HG03457 (cell line): ENCODE results near the gene PARP12.
A peak's percentile ranks its signal among the peaks of the same experiment; 100 is the strongest.
"Not testable (repeated sequence)": the region's sequence is repeated elsewhere in the genome, so short reads cannot be mapped to it uniquely, and the experiment has no call there.

ENCODE experiments used
- ATAC-seq: cut with Tn5 transposase; IDR thresholded peaks from one replicate; pipeline ENCODE4 v1.9.1; 2021; ENCODE audit warnings: moderate number of reproducible peaks; ENCODE audit not compliant: unreplicated experiment

Gene PARP12, protein sequence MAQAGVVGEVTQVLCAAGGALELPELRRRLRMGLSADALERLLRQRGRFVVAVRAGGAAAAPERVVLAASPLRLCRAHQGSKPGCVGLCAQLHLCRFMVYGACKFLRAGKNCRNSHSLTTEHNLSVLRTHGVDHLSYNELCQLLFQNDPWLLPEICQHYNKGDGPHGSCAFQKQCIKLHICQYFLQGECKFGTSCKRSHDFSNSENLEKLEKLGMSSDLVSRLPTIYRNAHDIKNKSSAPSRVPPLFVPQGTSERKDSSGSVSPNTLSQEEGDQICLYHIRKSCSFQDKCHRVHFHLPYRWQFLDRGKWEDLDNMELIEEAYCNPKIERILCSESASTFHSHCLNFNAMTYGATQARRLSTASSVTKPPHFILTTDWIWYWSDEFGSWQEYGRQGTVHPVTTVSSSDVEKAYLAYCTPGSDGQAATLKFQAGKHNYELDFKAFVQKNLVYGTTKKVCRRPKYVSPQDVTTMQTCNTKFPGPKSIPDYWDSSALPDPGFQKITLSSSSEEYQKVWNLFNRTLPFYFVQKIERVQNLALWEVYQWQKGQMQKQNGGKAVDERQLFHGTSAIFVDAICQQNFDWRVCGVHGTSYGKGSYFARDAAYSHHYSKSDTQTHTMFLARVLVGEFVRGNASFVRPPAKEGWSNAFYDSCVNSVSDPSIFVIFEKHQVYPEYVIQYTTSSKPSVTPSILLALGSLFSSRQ

DNA sequence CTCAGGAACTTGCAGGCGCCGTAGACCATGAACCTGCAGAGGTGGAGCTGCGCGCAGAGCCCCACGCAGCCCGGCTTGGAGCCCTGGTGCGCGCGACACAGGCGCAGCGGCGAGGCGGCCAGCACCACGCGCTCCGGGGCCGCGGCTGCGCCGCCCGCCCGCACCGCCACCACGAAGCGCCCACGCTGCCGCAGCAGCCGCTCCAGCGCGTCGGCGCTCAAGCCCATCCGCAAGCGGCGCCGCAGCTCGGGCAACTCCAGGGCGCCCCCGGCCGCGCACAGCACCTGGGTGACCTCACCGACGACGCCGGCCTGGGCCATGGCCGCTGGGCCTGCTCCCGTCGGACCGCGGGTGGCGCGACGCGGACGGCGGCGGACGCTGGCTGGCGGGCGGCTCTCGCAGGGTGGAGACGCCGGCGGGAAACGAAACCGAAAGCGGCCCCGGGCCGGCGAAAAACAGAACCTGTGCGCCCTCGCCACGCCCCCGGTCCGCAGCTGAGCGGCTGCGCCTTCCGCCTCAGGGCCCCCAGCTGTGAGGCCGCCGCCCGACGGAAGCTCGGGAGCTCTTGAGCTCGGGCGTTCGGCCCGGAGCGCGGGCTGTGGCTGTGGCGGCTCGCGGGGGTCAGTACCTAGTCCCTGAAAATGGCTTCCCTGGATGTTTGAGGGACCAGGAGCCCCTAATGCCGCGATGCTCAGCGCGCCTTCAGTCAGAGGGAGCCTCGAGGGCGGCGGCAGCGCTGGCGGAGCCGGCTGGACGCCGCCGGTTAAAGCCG is at the start of gene PARP12:
TSS of gene PARP12 (minus strand) at position 424 of the 772 bp plus-strand sequence. CDS start at position 320, 104 bp downstream.
- peak; percentile 86 for ATAC-seq

DNA sequence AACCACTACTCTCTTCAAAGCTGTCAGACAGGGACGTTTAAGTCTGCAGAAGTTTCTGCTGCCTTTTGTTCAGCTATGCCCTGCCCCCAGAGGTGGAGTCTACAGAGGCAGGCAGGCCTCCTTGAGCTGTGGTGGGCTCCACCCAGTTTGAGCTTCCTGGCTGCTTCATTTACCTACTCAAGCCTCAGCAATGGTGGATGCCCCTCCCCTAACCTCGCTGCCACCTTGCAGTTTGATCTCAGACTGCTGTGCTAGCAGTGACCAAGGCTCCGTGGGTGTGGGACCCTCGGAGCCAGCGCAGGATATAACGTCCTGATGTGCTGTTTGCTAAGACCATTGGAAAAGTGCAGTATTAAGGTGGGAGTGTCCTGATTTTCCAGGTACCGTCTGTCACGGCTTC is 46.0 kb upstream of the PARP12 start:
- not testable (repeated sequence) for ATAC-seq

DNA sequence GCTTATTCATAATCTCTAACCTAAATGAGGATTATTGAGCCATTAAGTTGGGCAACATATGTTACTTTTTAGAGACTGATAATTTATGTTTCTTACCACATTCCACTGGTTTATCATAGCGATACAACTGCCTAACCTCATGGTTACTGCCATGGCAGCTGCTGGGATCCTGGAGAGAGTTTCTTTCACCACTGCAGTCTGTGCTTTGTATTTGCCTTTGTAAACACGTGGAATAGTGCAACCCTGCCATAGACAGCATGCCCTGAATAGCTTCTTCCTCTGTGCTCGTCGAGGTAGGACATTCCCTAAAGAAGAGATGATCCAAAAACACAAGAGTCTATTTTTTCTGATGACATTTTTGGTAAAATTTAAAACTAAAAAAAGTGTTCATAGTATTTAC is 33.7 kb upstream of the PARP12 start:
- no peak for ATAC-seq

DNA sequence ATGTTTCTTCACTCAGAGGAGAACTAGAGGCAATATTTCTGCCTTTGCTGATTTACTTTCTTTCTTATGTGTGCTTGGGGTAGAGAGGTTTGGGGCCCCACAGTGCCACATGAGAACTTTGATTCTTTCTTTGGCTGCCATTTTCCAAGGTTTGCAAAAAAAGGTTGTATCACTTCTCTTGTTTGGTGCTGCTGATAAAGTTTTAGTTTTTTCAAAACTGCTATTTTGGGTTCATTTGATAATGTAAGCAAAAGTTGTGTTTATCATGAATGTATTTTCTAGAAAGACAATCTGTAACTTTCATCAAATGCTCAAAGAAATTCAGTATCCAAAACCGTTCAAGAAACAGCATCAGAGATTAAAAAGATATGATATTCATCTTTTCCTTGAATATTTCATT is 30.6 kb upstream of the PARP12 start:
- no peak for ATAC-seq

DNA sequence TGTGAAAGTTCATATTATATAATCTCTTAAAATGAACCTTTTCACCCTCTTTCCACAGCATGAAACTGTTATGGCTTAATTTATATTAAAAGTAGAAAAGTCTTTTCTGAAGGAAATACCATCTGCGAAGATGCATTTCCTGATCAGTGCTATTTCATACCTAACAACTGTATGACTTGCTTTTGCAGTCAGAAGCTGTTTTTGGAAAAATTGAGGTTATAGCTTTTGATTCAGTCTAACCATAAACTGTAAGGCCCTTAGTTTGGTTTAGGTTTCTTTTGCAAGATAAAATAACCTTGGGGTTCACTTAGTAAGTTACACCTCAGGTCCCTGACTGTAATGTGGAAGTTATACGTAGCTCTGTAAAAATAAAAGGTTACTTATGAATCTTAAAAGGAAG is 22.7 kb upstream of the PARP12 start:
- ATAC-seq, result no peak

DNA sequence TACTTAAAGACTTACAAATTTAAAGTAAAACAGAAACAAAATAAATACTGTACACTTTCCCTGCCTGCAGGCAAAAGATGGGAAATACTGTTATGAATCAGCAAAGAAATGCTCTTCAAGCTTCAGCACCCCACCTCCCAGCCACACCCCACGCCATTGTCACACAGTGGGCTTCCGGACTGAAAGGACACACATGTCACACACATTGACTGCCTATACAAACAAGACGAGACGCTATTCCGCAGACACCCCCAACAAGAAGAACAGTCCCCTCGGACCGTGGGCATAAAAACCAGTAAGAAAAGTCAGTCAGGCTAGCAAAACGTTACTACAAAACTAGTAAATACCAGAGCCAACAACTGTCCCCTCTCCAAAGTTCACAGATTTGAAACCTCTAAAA is 22.2 kb upstream of the PARP12 start:
- ATAC-seq, result peak; percentile 70

DNA sequence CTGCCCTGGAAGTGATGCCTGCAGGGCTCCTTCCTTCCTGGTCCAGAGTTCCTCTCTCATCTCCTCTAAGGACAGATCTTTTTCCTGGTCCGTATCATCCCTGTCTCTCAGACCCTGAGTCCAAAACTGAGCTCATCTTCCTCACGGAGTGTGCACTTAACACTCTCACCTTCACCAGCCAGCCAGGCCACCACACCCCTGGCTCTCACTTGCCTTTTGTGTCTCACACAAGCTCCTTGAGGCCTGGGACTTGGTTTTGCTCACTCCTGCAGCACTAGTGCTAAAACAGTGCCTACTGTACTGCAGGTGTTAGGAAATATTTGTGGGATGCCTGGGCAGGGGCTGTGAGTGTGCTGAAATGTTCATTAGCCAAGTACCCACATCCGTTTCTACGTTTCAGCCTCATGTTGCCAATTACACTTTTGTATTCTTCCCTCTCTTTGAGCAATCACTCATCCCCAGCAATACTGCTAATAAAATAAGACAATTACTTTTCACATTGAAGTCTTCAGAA is 21.4 kb upstream of the PARP12 start:
- ATAC-seq, result no peak

DNA sequence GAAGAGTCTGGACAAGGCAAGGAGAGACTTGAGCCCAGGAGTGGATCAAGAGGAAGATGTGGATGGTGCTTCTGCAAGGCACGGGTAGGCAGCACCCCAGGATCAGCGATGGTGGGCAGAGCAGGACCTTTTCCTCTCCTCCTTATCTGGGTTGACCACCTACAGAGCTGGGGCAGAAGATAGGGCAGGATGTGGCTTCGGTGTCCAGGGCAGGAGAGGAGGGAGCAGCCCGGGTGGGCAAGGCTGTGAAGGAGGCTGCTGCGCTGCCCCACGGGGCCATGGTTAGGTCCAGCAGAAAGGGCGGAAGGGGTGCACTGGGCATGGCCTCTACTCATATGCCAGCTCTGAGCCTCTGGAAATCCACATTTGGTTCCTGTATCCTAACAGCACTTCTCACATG is 20.0 kb upstream of the PARP12 start:
- no peak for ATAC-seq

DNA sequence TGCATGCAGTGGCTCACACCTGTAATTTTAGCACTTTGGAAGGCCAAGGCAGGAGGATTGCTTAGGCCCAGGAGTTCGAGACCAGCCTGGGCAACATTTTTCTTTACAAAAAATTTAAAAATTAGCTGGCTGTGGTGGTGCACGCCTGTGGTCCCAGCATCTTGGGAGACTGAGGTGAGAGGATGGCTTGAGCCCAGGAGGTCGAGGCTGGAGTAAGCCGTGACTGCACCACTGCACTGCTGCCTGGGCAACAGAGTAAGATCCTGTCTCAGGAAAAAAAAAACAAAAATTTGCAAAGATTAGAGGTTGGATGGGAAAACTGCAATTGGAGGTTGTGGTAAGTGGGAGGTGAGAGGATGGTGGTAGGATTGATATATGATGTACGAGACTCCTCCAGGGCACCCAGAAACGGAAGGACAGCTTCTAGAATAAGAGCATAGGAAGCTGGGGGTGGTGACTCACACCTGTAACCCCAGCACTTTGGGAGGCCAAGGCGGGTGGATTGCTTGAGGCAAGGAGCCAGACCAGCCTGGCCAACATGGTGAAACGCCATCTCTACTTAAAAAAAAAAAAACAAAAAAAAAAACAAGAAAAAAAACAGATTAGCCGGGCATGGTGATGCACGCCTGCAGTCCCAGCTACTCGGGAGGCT is 19.1 kb upstream of the PARP12 start:
- no peak for ATAC-seq

DNA sequence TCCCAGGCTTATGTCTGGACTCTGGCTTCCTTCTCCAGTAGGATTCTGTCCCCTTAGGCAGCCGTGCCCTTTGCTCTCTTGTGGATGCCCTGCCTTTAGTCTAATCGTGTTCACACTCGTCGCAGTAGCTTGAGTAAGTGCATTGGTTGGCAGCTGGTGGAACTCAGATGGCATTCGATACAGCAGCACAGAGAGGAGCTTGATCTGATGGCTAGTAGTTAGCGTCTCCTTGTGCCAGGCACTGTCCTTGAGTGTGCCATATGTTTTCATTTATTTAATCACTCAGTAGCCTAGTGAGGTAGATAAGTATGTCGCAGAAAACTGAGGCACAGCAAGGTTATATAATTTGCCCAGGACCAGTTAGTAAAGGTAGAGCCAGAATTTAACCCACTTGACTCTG is 18.2 kb upstream of the PARP12 start:
- ATAC-seq, result no peak

DNA sequence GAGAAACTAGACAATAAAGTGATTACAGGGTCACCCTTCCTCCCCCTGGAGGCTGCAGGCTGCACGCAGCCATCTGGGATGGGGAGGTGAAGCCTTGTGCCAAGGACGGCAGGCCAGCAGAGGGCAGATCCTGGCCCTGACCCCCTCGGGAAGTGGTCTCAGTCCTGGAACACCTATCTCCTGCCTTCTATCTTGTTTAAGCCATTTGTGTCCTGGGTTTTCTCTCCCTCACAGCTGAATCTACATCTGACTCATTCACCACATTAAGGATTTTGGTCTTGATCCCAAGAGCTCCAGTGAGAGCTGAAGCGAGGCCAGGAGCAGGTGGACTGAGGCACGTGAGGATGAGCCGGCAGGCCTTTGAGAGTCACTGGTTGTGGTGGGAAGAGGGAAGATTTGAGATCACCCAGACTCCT is 16.4 kb upstream of the PARP12 start:
- no peak for ATAC-seq

DNA sequence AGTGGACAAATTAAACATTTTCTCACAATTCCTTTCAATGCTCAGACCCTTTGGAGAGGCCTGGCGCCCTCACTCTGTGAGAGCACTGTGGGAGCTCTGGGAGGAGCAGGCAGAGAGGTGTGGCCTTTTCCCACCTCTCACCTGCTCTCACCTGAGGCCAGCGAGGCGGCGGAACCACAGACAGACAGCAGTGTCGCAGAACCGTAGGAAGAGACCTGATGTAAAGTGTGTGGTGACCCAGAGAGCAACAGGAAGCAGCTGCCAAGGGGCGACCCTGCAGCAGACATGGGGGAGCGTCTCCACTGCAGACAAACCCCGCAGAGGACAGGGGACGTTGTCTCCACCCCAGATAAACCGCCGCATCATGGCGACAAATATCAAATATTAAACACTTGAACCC is 15.6 kb upstream of the PARP12 start:
- ATAC-seq, result no peak

DNA sequence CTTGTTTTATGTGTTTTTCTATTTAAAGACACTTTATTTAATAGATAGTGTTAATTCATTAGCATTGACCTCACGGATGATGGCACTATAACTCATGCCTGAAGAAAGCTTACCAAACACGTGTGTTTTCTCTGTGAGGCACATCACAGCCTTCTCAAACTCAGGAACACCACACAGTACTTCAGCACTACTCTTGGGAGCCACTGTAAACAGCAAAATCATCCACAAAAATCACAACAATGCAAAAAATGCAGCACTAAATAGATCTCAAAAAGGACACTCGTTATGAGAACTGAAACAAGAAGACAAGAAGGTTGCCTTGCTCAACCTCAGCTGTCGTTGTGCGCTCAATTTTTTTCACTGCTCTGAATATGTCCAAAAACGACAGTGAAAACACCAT is 12.0 kb upstream of the PARP12 start:
- no peak for ATAC-seq

DNA sequence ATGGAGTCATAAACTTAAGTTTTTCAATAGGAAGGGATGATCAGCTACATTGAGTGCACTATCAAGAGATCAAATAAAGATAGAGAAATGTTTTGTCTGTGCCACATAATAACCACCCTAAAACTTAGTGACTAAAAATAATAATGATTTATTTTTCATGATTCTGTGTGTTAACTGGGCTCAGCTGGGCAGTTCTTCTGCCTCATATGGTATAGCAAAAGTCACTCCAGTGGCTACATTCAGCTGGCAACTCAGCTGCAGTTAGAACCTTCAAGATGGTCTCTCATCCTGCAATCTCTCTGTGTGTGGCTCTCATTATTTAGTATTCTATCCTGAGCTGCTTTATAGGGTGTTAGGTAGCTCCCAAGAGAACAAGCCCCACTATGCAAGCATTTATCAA is 7.8 kb upstream of the PARP12 start:
- no peak for ATAC-seq

DNA sequence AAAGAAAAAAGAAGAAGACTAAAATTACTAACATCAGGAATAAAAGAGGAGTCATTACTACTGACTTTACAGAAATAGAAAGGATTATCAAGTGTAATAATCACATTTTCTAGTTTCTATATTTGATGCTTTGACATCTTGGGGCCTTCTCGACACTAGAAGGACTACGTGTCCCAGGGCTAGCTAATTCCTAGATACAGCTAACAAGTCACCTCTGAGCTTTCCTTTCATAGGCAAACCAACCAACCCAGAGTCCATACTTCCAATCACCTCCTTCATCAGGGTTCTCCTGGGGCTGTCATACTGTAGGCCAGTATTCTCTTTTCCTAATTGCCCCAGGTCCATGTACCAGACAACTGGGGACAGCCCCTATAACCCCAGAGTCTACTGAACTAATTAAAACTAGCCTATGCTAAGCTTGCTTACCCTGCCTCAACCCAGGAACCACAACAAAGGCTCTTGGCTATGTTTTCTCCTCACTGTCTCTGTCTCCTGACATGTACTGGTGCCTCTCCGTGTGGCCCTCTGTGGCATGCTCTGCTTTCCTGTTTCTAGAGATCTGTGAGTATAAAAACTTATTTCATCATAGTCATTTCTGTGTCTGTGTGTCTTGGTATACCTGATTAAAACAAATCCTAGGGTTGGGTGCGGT is 6.7 kb upstream of the PARP12 start:
- ATAC-seq, result no peak

DNA sequence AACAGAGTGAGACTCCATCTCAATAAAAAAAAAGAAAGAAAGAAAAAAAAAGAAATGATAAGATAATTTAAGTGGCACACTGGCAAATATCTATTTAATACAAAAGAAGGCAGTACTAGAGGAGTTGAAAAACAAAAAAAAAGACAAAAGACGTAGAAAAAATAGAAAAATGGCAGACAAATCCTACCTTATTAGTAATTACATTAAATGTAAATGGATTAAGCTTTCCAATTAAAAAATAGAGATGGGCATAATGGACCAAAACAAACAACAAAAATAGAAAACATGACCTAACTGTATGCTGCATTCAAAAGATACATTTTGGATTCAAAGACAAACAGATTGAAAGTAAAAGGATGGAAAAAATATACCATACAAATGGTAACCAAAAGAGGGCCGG is 5.3 kb upstream of the PARP12 start:
- no peak for ATAC-seq

DNA sequence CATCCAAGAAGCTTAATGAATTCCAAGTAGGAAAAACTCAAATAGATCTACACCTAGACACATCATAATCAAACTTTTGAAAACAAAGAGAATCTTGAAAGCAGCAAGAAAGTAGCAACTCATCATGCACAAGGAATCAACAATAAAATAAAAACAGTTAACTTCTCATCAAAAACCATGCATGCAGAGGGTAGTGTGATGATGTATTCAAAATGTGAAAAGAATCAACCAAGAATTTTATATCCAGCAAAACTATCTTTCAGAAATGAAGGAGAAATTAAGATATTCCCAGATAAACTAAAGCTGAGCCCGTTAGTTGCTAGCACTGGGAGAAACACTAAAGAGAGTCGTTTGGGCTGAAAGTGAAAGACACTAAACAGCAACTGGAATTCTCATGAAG is 4.3 kb upstream of the PARP12 start:
- ATAC-seq, result no peak

DNA sequence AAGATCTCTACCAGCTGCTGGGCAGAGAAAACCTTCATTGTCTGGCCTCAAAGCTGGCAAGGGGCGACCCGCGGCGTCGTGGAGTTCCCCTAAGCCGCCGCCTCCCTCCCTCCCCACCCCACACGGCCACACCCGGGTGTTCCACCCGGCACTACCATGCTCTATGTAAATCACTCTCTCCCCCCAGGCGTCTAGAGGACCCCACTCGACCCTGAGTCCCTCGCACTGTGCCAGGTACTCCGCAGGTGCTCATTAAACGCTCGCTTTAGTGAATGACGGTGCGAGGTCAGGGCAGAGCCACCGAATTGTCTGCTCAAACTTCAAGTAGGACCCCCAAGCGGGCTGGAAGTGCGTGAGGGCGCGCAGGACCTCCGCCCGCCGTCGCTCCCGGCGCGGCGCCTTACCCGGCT is 628 bp downstream of the PARP12 start:
- peak; percentile 24 for ATAC-seq

DNA sequence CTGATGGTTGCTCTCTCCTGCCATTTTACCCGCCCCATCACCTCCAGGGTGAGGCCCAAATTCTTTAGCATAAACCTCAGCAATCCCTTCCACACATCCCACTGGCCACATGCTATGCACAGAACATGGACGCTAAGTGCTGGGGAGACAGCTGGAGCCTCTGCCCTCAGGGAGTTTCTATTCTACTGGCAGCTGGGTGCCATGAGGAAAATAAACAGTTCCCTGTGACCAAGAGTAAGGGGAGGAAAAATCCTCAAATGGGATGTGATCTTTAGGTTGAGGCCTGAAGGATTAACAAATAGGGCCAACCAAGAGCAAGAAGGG is 1.2 kb downstream of the PARP12 start:
- no peak for ATAC-seq

DNA sequence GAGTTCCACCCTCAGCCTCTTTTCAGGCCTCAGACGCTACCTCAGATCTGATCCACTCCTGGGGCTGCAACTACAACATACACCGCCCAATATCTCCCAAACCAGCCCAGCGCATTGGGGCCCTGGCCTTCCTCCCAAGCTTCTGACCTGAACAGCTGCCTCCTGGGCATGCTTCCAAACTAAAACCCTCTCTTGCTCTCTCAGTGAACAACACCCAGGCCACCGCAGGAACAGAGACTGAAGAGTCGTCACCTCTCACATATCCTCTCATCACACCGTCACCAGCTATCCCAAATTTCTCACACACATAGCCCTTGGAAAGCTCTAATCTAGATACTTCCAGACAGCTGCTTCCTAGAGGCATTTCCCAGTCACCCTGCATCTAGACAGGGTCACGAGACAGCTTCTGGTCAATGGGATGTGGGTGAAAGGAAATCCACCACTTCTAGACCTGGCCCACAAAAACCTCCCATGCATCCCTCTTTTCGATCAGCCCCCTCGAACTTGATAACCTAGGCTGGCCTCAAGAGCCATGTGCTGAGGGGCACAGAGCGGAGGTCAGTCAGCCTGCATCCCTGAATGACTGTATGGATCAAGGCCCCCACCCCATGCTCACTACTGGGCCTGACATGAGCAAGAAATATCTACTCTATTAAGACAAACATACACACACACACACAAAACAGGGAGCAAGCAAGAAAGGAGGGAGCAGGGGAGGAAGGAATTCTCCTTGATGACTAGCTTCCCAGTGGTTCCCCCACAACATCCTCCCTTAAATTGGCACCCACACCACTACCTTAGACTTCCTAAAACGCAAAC is 1.8 kb downstream of the PARP12 start:
- no peak for ATAC-seq
